OCI-LY7 (cell line): ENCODE results near the gene DNM2.

ENCODE experiments used
- EZH2phosphoT487 ChIP-seq: fragments of 200-600 bp; sonication (generic); IDR thresholded peaks from 2 replicates; pipeline ENCODE4 v1.6.1; 2018; ENCODE audit warnings: low read depth, borderline replicate concordance, mild to moderate bottlenecking, mixed run types, antibody characterized with exemption, low read length, moderate library complexity, mixed read lengths
- TF ChIP-seq, protein P1 (sequence below): fragments of 200-600 bp; sonication (generic); conservative IDR thresholded peaks from 2 replicates; pipeline ENCODE4 v1.5.1; 2014; ENCODE audit warnings: mild to moderate bottlenecking, antibody characterized with exemption, low read length, moderate library complexity, mixed read lengths

DNA sequence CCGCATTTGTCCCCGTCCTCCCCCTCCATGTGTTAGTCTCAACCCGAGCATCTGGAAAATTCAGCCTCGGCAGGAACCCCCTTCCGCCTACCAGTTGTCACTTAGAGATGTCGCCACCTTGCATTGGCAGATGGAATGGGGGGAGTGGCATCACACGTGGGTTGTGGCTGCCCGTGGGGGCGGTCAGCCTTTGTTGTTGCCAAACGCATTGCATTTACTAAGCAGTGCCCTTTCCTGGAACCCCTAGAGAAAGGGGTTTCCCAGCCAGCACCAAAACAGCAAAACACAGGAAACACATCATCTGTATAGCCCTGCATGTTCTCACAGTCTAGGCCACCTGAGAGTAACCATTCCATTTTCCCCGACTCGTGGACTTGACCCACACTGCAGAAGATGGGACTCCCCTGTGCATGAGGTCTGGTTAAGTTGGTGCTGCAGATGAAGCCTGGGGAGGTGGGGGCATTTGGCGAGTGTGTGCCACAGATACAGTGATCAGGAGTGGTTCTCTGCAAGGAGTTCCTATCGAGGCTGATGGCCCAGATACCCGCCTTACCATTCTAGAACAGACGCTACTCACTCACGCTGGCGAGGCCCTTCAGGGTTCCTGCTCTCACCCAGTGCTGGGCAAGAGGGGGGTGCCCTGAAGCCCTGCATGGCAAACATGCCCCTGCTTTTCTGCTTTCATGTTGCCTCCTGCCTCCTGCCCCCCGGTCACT, 79.8 kb downstream of the DNM2 start:
- TF ChIP-seq, protein P1, sequence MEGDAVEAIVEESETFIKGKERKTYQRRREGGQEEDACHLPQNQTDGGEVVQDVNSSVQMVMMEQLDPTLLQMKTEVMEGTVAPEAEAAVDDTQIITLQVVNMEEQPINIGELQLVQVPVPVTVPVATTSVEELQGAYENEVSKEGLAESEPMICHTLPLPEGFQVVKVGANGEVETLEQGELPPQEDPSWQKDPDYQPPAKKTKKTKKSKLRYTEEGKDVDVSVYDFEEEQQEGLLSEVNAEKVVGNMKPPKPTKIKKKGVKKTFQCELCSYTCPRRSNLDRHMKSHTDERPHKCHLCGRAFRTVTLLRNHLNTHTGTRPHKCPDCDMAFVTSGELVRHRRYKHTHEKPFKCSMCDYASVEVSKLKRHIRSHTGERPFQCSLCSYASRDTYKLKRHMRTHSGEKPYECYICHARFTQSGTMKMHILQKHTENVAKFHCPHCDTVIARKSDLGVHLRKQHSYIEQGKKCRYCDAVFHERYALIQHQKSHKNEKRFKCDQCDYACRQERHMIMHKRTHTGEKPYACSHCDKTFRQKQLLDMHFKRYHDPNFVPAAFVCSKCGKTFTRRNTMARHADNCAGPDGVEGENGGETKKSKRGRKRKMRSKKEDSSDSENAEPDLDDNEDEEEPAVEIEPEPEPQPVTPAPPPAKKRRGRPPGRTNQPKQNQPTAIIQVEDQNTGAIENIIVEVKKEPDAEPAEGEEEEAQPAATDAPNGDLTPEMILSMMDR, result no peak
- TF ChIP-seq EZH2phosphoT487, result no peak
